Adrenal gland (tissue), 5 donors: Measurements from ENCODE around the gene VPS13D.

Experiments
- POLR2A ChIP-seq, 2 donors: fragments of 450-650 bp; IDR thresholded peaks; one replicate each; pipeline ENCODE4 v1.6.1; 2017; ENCODE audit warnings: antibody characterized with exemption in 2 of 2, mild to moderate bottlenecking in 2 of 2, moderate library complexity in 1 of 2
- TF ChIP-seq, protein P1 (sequence below), 6 experiments: fragments of 450-650 bp in 4 of 6; fragments of 200-600 bp in 2 of 6; sonication (generic) in 1 of 6; IDR thresholded peaks; 1 replicate in 5 of 6; 2 replicates in 1 of 6; pipeline versions ENCODE4 v1.5.1 to v1.8.0; 2016 to 2021; ENCODE audit warnings: antibody characterized with exemption in 6 of 6, mild to moderate bottlenecking in 2 of 6, moderate library complexity in 1 of 6
- donor health status: DM: no; HTN: no; CAD: no.

DNA sequence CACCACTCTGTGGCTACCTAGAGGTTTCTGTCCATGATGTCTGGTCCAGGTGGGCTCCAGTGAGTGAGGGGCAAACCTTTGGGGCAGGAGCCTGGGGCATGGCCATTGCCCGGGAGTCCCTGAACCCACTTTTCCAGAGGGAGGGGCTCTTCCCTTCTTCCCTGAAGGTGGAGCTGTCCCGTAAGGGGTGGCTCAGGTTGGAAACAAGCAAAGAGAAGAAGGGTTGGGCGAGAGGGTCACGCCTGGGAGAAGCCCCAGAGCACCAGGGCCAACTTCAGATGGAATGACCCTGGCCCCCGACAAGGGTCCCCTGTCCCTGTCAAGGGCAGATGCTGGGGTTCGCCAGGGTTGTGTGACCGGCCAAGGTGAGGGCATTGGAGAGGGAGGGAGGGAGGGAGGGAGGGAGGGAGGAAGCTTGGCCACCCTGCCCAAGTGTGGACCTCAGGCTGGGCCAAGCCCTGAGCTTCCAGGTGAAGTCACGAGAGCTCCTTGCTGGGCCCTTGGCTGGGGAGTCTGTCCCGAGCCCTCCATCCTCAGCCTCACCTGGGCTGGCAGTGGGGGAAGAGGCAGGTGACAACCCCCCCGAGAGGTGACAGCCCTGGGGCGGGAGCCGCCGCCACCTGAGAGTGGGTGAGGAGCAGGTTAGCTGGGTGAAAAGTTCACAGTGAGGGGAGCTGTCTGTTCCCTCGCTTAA lies 318.6 kb downstream of the VPS13D start:
- TF ChIP-seq, protein P1, sequence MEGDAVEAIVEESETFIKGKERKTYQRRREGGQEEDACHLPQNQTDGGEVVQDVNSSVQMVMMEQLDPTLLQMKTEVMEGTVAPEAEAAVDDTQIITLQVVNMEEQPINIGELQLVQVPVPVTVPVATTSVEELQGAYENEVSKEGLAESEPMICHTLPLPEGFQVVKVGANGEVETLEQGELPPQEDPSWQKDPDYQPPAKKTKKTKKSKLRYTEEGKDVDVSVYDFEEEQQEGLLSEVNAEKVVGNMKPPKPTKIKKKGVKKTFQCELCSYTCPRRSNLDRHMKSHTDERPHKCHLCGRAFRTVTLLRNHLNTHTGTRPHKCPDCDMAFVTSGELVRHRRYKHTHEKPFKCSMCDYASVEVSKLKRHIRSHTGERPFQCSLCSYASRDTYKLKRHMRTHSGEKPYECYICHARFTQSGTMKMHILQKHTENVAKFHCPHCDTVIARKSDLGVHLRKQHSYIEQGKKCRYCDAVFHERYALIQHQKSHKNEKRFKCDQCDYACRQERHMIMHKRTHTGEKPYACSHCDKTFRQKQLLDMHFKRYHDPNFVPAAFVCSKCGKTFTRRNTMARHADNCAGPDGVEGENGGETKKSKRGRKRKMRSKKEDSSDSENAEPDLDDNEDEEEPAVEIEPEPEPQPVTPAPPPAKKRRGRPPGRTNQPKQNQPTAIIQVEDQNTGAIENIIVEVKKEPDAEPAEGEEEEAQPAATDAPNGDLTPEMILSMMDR (IDR thresholded peaks at IDR 0.05) = no peak
- TF ChIP-seq POLR2A (IDR thresholded peaks at IDR 0.05) = no peak
